H1 (cell line): ENCODE data around the gene PLCL2. TPM values are rescaled to one million over a fixed set of nuclear protein-coding genes. Genes with fewer than 3 reads are reported as not detected.

ENCODE experiments used
- CTCF ChIA-PET: fragments of 300-600 bp; sonication (Branson Sonifier 250); formaldehyde crosslinking; loops from one replicate; lab custom pipeline; 2021; ENCODE audit not compliant: partially characterized antibody; lab: Charles Lee
- POLR2A ChIA-PET: fragments of 300-600 bp; sonication (Branson Sonifier 250); formaldehyde crosslinking; loops from one replicate; lab custom pipeline; 2021; ENCODE audit warnings: inconsistent platforms; ENCODE audit not compliant: partially characterized antibody; lab: Charles Lee
- DNase-seq, 2 experiments: peaks; one replicate each; pipeline versions ENCODE4 v3.0.0 to v3.0.0-alpha.2; 2010 to 2022; ENCODE audit warnings: low spot score in 2 of 2, low read depth in 1 of 2, mixed read lengths in 1 of 2
- FAIRE-seq: peaks from 2 replicates; lab custom pipeline; 2011; peaks lifted over from hg19 to GRCh38; lab: Jason Lieb, UNC
- H2AFZ ChIP-seq: 2 replicates; pipeline ENCODE4 v1.8.1; 2012; ENCODE audit warnings: low read length, inconsistent platforms
- H2AK5ac ChIP-seq: 2 replicates; pipeline ENCODE4 v1.6.1; 2013; ENCODE audit warnings: low read depth, low read length
- H2BK120ac ChIP-seq: replicated peaks from 2 replicates; pipeline ENCODE3; 2013; ENCODE audit warnings: low read depth, low read length, inconsistent platforms
- H2BK12ac ChIP-seq: 2 replicates; pipeline ENCODE4 v1.6.1; 2013; ENCODE audit warnings: low read depth, low read length
- H2BK15ac ChIP-seq: 2 replicates; pipeline ENCODE4 v1.6.1; 2013; ENCODE audit warnings: low read length
- H2BK20ac ChIP-seq: 2 replicates; pipeline ENCODE4 v1.6.1; 2013; ENCODE audit warnings: low read length
- H2BK5ac ChIP-seq: 2 replicates; pipeline ENCODE4 v1.6.1; 2013; ENCODE audit warnings: low read depth, low read length
- H3K14ac ChIP-seq: 2 replicates; pipeline ENCODE4 v1.6.1; 2013; ENCODE audit warnings: inconsistent platforms; ENCODE audit not compliant: insufficient read length
- H3K18ac ChIP-seq: 2 replicates; pipeline ENCODE4 v1.6.1; 2013; ENCODE audit warnings: low read length; ENCODE audit errors: extremely low read depth
- H3K23ac ChIP-seq: 2 replicates; pipeline ENCODE4 v1.6.1; 2013; ENCODE audit warnings: inconsistent platforms; ENCODE audit not compliant: insufficient read length
- H3K23me2 ChIP-seq: 2 replicates; pipeline ENCODE4 v1.6.1; 2013; ENCODE audit warnings: low read depth, low read length
- H3K27ac ChIP-seq: 2 replicates; pipeline ENCODE4 v1.6.1; 2011; ENCODE audit warnings: low read depth, low read length, inconsistent platforms
- H3K27me3 ChIP-seq, 4 experiments: replicated peaks in 1 of 4; 1 replicate in 1 of 4; 2 replicates in 3 of 4; pipeline versions ENCODE4 v1.6.1 to v1.8.1; 2011 to 2013; ENCODE audit warnings: low read length in 3 of 4, mild to moderate bottlenecking in 3 of 4, inconsistent platforms in 2 of 4, mixed read lengths in 2 of 4, moderate library complexity in 1 of 4; ENCODE audit not compliant: control insufficient read depth in 3 of 4, insufficient read depth in 3 of 4; ENCODE audit errors: extremely low read depth in 1 of 4
- H3K36me3 ChIP-seq, 4 experiments: 2 replicates each; pipeline versions ENCODE4 v1.6.1 to v1.8.1; 2011 to 2013; ENCODE audit warnings: mild to moderate bottlenecking in 4 of 4, low read length in 3 of 4, moderate library complexity in 2 of 4, control low read depth in 1 of 4, inconsistent platforms in 1 of 4; ENCODE audit not compliant: insufficient read depth in 4 of 4, control insufficient read depth in 2 of 4
- H3K4ac ChIP-seq: replicated peaks from 2 replicates; pipeline ENCODE3; 2013; ENCODE audit warnings: low read length, low read depth, mixed read lengths, inconsistent platforms; ENCODE audit not compliant: insufficient read length
- H3K4me1 ChIP-seq, 4 experiments: replicated peaks in 1 of 4; 1 replicate in 1 of 4; 2 replicates in 3 of 4; pipeline versions ENCODE4 v1.6.1 to v1.8.1; 2011 to 2013; ENCODE audit warnings: low read length in 3 of 4, inconsistent platforms in 2 of 4, mixed read lengths in 1 of 4; ENCODE audit not compliant: insufficient read depth in 4 of 4, control insufficient read depth in 3 of 4
- H3K4me2 ChIP-seq, 2 experiments: 2 replicates each; pipeline versions ENCODE4 v1.6.1 to v1.8.1; 2011 to 2013; ENCODE audit warnings: low read depth in 2 of 2, low read length in 2 of 2, control low read depth in 1 of 2, inconsistent platforms in 1 of 2, mild to moderate bottlenecking in 1 of 2; ENCODE audit not compliant: insufficient read depth in 1 of 2
- H3K4me3 ChIP-seq, 4 experiments: fragments of 200-600, 300-600 bp in 1 of 4; sonication (generic), shearing (Covaris generic), sonication (Bioruptor Twin) in 1 of 4; 2 replicates each; pipeline versions ENCODE4 v1.5.1 to v1.8.1; 2011 to 2016; ENCODE audit warnings: low read length in 4 of 4, low read depth in 3 of 4, control low read depth in 2 of 4, inconsistent platforms in 2 of 4, mild to moderate bottlenecking in 2 of 4, mixed read lengths in 1 of 4, moderate library complexity in 1 of 4; ENCODE audit not compliant: insufficient read depth in 2 of 4; ENCODE audit errors: extremely low read depth in 1 of 4
- H3K56ac ChIP-seq: replicated peaks from 2 replicates; pipeline ENCODE3; 2013; ENCODE audit warnings: low read depth, mild to moderate bottlenecking, mixed read lengths, low read length, inconsistent platforms; ENCODE audit not compliant: insufficient read length
- H3K79me1 ChIP-seq: 2 replicates; pipeline ENCODE4 v1.6.1; 2013; ENCODE audit warnings: low read depth, low read length, control low read depth
- H3K79me2 ChIP-seq, 2 experiments: 2 replicates each; pipeline versions ENCODE4 v1.6.1 to v1.8.1; 2012 to 2013; ENCODE audit warnings: low read length in 2 of 2, mild to moderate bottlenecking in 2 of 2, inconsistent platforms in 1 of 2; ENCODE audit not compliant: insufficient read depth in 2 of 2, control insufficient read depth in 1 of 2
- H3K9ac ChIP-seq, 4 experiments: replicated peaks in 1 of 4; 1 replicate in 1 of 4; 2 replicates in 3 of 4; pipeline versions ENCODE4 v1.6.1 to v1.8.1; 2011 to 2013; ENCODE audit warnings: low read depth in 3 of 4, low read length in 3 of 4, control low read depth in 2 of 4, mild to moderate bottlenecking in 2 of 4, moderate library complexity in 2 of 4, inconsistent platforms in 1 of 4; ENCODE audit errors: extremely low read depth in 1 of 4
- H3K9me3 ChIP-seq, 2 experiments: 2 replicates each; pipeline versions ENCODE4 v1.6.1 to v1.8.1; 2012 to 2013; ENCODE audit warnings: mild to moderate bottlenecking in 2 of 2, moderate library complexity in 2 of 2, control low read depth in 1 of 2, inconsistent platforms in 1 of 2, low read depth in 1 of 2, low read length in 1 of 2, mixed read lengths in 1 of 2; ENCODE audit not compliant: insufficient read depth in 2 of 2
- H4K20me1 ChIP-seq, 2 experiments: replicated peaks in 1 of 2; 2 replicates each; pipeline versions ENCODE3 to v1.8.1; 2011 to 2013; ENCODE audit warnings: inconsistent platforms in 2 of 2, low read length in 2 of 2, mild to moderate bottlenecking in 1 of 2; ENCODE audit not compliant: insufficient read depth in 2 of 2, control insufficient read depth in 1 of 2
- H4K5ac ChIP-seq: 2 replicates; pipeline ENCODE4 v1.6.1; 2013; ENCODE audit warnings: low read length, low read depth, mixed read lengths, inconsistent platforms; ENCODE audit not compliant: insufficient read length
- H4K8ac ChIP-seq: 2 replicates; pipeline ENCODE4 v1.8.0; 2013; ENCODE audit warnings: mild to moderate bottlenecking, moderate library complexity, low read length, inconsistent platforms; ENCODE audit not compliant: insufficient read depth; ENCODE audit errors: extremely low read depth
- H4K91ac ChIP-seq: replicated peaks from 2 replicates; pipeline ENCODE3; 2013; ENCODE audit warnings: low read length, mixed read lengths, inconsistent platforms; ENCODE audit not compliant: insufficient read length
- BCL11A ChIP-seq, 2 experiments: IDR thresholded peaks; one replicate each; pipeline ENCODE4 v1.6.1; 2011; ENCODE audit warnings: low read depth in 2 of 2, low read length in 2 of 2, mild to moderate bottlenecking in 2 of 2
- E2F6 ChIP-seq: IDR thresholded peaks from 2 replicates; pipeline ENCODE4 v1.6.1; 2012; ENCODE audit warnings: inconsistent platforms
- SP1 ChIP-seq: IDR thresholded peaks from 2 replicates; pipeline ENCODE4 v1.6.1; 2011; ENCODE audit warnings: low read depth, low read length
- WGBS, 2 experiments: shearing (Covaris generic) in 1 of 2; methylation state at CpG; one replicate each; pipeline versions ENCODE4 v1.1.6 to v1.1.7; 2013 to 2015; ENCODE audit warnings: low lambda C conversion rate in 2 of 2, mixed read lengths in 2 of 2, inconsistent platforms in 1 of 2, low coverage in 1 of 2, missing lambda C conversion rate in 1 of 2; ENCODE audit not compliant: insufficient replicate concordance in 2 of 2, insufficient coverage in 1 of 2, insufficient read length in 1 of 2; ENCODE audit errors: extremely low coverage in 1 of 2, missing lambda C conversion rate in 1 of 2; 5-methylcytosine and 5-hydroxymethylcytosine counted together
- polyA plus RNA-seq, 7 experiments: library from polyadenylated mRNA; depleted of rRNA in 3 of 7; stranded (reverse) in 5 of 7; unstranded in 2 of 7; fragments of >200 nt in 5 of 7; fragments of 200-250 nt in 2 of 7; gene quantifications; 1 replicate in 5 of 7; 2 replicates in 1 of 7; 4 replicates in 1 of 7; pipeline versions ENCODE4 v1.2.1 to v1.2.3, GENCODE V29; 2011 to 2013; ENCODE audit warnings: missing spikeins in 2 of 7, mixed read lengths in 2 of 7
- total RNA-seq: library from RNA; stranded (reverse); fragmentation: NEBNext Ultra II Directional; extraction: Animal tissue kit (Norgen Biotek cat#: 25700); gene quantifications from 2 replicates; pipeline ENCODE4 v1.2.1, GENCODE V29; 2021

The PLCL2 gene
- total and polyA plus RNA-seq, 2 of the 8 experiments (the other 6 are each of a cell fraction or from before 2014, with no cell fraction given) = 3.5 to 6.8 TPM

- Histone ChIP-seq H4K5ac (no peak overlapping the region), H4K8ac (no peak overlapping the region), H3K9ac (no peak overlapping the region), H2AK5ac (no peak overlapping the region), H3K23me2 (no peaks in the 10 kb centered on the region), H3K27me3 (no peaks in the 10 kb centered on the region), H3K18ac (no peak overlapping the region), H3K4ac (no peak overlapping the region), H4K20me1 (no peaks in the 10 kb centered on the region), H3K4me2 (no peak overlapping the region), H3K56ac (no peak overlapping the region), H3K79me2 (peaks cover 0 to 13% of the 10 kb centered on the region in 2 experiments; a peak in 3 of 4 replicates), H2BK20ac (no peak overlapping the region), H4K91ac (peak overlapping the region; percentile 7), H3K36me3 (no peaks in the 10 kb centered on the region), H2BK12ac (no peak overlapping the region), H3K9me3 (no peaks in the 10 kb centered on the region), H3K14ac (no peak overlapping the region), H2BK120ac (no peak overlapping the region), H2BK5ac (no peak overlapping the region), H3K4me3 (no peak overlapping the region), H3K27ac (no peak overlapping the region), H3K79me1 (no peaks in the 10 kb centered on the region), H3K4me1 (peaks cover 0 to 5% (median 4%) of the 10 kb centered on the region in 4 experiments; a peak in 3 of 7 replicates), H3K23ac (no peak overlapping the region), H2BK15ac (no peak overlapping the region), H2AFZ (no peak overlapping the region)
- CTCF ChIA-PET = no interaction called here
- FAIRE-seq (no peak), DNase-seq (no peak)
- TF ChIP-seq SP1 = no peak
- TF ChIP-seq E2F6 = no peak
- TF ChIP-seq BCL11A (IDR thresholded peaks at IDR 0.05; ENCODE audit: low read depth in 2 of 2, low read length in 2 of 2) = no peak
- POLR2A ChIA-PET = interaction anchor here (0.8 kb wide), 1 partner anchor 148 kb away, joined by 3 read pairs; no protein-coding TSS in a partner anchor
- 93% methylated on average over 2 of the region's 2 CpGs; no CpG with 5 or more reads in 1 of the 2 experiments for WGBS, 2 experiments
Observed at GRCh38 chr3:16913264-16913580, 28.5 kb downstream of the PLCL2 start.
